GM12873 (cell line): Measurements from ENCODE around the gene TAF11.

Experiments
- TF ChIP-seq, protein P1 (sequence below): IDR thresholded peaks from 2 replicates; pipeline ENCODE4 v1.5.1; 2012; ENCODE audit warnings: low read depth, mild to moderate bottlenecking, moderate library complexity, low read length, control low read depth; ENCODE audit not compliant: insufficient read depth; ENCODE audit errors: missing control alignments

The TAF11 gene

GRCh38 chr6:34888514-34888856, 643 bp upstream of the TAF11 start:
- TF ChIP-seq, protein P1, sequence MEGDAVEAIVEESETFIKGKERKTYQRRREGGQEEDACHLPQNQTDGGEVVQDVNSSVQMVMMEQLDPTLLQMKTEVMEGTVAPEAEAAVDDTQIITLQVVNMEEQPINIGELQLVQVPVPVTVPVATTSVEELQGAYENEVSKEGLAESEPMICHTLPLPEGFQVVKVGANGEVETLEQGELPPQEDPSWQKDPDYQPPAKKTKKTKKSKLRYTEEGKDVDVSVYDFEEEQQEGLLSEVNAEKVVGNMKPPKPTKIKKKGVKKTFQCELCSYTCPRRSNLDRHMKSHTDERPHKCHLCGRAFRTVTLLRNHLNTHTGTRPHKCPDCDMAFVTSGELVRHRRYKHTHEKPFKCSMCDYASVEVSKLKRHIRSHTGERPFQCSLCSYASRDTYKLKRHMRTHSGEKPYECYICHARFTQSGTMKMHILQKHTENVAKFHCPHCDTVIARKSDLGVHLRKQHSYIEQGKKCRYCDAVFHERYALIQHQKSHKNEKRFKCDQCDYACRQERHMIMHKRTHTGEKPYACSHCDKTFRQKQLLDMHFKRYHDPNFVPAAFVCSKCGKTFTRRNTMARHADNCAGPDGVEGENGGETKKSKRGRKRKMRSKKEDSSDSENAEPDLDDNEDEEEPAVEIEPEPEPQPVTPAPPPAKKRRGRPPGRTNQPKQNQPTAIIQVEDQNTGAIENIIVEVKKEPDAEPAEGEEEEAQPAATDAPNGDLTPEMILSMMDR = no peak

- TF ChIP-seq, protein P1 = no peak
These were observed 2.8 kb downstream of the TAF11 start for GRCh38 chr6:34884996-34885395.

- TF ChIP-seq, protein P1 = no peak
These were observed 9.9 kb downstream of the TAF11 start for GRCh38 chr6:34877869-34878485.

GRCh38 chr6:34877259-34877658, 10.6 kb downstream of the TAF11 start:
- TF ChIP-seq, protein P1 = no peak

- TF ChIP-seq, protein P1 = no peak
These were observed 11.4 kb downstream of the TAF11 start for GRCh38 chr6:34876472-34876871.

DNA sequence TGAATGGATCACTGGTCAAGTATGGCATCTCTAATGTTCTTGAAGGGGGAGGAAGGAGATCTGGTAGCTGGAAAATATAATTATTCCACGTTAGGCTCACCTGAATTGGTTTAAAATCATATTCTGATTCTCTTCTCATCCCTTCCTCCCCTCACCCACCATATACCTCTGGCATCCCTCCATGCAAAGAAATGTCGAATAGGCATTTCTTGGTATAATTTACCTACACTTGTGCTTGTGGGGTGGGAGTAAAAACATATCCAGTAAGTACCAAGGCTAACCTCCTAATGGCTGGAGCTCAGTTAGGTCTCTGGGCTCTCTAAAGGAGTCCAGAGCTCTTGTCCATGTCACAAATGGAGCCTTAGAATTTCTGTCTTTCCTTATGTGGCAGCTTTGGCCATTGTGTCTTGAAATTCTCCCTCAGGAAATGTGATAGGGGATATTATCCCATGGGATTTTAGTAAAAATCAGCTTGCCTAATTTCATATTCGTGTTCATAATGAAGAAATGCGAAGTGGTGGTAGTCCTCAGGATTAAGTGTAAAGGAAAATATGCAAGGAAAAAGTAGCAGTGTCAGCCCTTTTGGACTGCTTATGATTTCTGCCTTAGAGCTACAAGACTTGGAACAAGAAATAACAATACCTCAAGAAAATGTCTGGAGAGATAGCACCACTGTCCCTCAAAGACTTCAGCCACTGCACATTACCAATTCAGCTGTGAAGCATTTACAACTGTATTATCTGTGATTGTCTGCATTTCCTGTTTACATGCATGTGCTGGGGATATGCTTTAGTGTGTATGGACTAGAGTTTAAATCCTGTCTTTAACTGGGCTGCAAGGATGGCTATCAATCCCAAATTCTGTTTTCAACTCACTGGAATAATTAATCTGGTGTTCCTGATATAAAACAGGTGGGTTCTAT, 12.3 kb downstream of the TAF11 start:
- TF ChIP-seq, protein P1 = no peak

DNA sequence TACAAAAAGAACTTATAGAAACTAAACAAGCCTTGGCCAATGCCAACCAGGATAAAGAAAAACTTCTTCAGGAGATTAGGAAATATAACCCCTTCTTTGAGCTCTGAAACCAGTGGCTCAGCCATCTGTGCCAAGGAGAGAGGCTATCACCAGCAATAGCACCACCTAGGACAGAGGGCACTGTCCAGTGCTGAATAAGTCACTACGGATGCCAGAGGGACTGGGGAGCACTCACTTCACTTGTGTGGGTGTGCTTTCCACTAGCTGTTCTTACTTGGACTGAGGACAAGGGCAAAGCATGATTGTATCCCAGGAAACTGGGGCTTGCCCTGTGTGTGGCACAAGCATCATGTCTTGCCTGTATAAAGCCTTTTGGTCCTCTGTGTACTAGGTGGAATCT, 15.5 kb downstream of the TAF11 start:
- TF ChIP-seq, protein P1 = no peak
